Psoas muscle (tissue), 8 donors: ENCODE results near the gene TICAM2. TPM values are rescaled to one million over a fixed set of nuclear protein-coding genes. Genes with fewer than 3 reads are reported as not detected.
A peak's percentile ranks its signal among the peaks of the same experiment; 100 is the strongest.

Source experiments
- ATAC-seq, 4 donors: fragments of 200-7000 bp; cut with Tn5 transposase; one replicate each; pipeline ENCODE4 v1.9.1; 2020; ENCODE audit warnings: moderate library complexity in 3 of 4, mild to moderate bottlenecking in 2 of 4
- DNase-seq, 2 donors: peaks; one replicate each; pipeline ENCODE4 v3.0.0-alpha.2; 2020
- H3K27ac ChIP-seq: fragments of 200-600 bp; one replicate; pipeline ENCODE4 v1.8.0; 2022
- H3K27me3 ChIP-seq, 3 donors: fragments of 200-600 bp in 1 of 3; one replicate each; pipeline versions ENCODE4 v1.6.1 to v1.8.0; 2013 to 2022; ENCODE audit warnings: low read length in 2 of 3, mild to moderate bottlenecking in 2 of 3, moderate library complexity in 1 of 3; ENCODE audit not compliant: insufficient read depth in 3 of 3
- H3K36me3 ChIP-seq, 2 donors: fragments of 200-600 bp in 1 of 2; one replicate each; pipeline versions ENCODE4 v1.6.1 to v1.8.0; 2013 to 2022; ENCODE audit warnings: low read depth in 1 of 2, mild to moderate bottlenecking in 1 of 2, moderate library complexity in 1 of 2; ENCODE audit not compliant: insufficient read depth in 1 of 2
- H3K4me1 ChIP-seq: fragments of 200-600 bp; one replicate; pipeline ENCODE4 v1.8.0; 2022
- H3K4me3 ChIP-seq: fragments of 200-600 bp; one replicate; pipeline ENCODE4 v1.8.0; 2022; ENCODE audit warnings: mild to moderate bottlenecking
- H3K9me3 ChIP-seq: fragments of 200-600 bp; one replicate; pipeline ENCODE4 v1.8.0; 2022
- whole genome bisulfite sequencing, 3 donors: extraction: QIAGEN DNeasy Blood & Tissue Kit; methylation state at CpG; one replicate each; pipeline versions ENCODE4 v1.1.6 to v1.1.7; 2013; 5-methylcytosine and 5-hydroxymethylcytosine counted together
- intact Hi-C, 2 donors: fragments of 100-400 bp; cut with DNase I; formaldehyde crosslinking; loops; one replicate each; pipeline versions ENCODE4 v1.11.0 to v1.14.2; 2022
- polyA plus RNA-seq, 3 donors: library from polyadenylated mRNA; stranded (reverse); fragments of 200-250 nt; gene quantifications; one replicate each; pipeline ENCODE4 v1.2.3, GENCODE V29; 2013
- total RNA-seq, 4 donors: library from RNA; stranded (reverse); fragmentation: NEBNext Ultra II Directional in 2 of 4; extraction: Animal tissue kit (Norgen Biotek cat#: 25700) in 2 of 4; gene quantifications; one replicate each; pipeline versions ENCODE4 v1.2.1 to v1.2.4, GENCODE V29; 2021 to 2023
- TF ChIP-seq, protein P1 (sequence below): fragments of 200-600 bp; IDR thresholded peaks from one replicate; pipeline ENCODE4 v1.8.0; 2022; ENCODE audit warnings: antibody characterized with exemption
- donor health status: healthy with polysubstance abuse.
- donor health status: DM: no; HTN: no; CAD: no; lungs with moderate emphysema.
- donor health status: Bipolar disorder and iron deficiency.
- donor health status: healthy.
- donor health status: DM: yes; HTN: yes; CAD: no.
- donor health status: DM: no; HTN: no; CAD: no.
- donor health status: DM: no; HTN: no; CAD: no.
- donor health status: DM: yes; HTN: yes; CAD: no.

TICAM2 gene
- total and polyA plus RNA-seq, 7 donors: 0.63 to 4.9 (median 1.3) TPM

DNA sequence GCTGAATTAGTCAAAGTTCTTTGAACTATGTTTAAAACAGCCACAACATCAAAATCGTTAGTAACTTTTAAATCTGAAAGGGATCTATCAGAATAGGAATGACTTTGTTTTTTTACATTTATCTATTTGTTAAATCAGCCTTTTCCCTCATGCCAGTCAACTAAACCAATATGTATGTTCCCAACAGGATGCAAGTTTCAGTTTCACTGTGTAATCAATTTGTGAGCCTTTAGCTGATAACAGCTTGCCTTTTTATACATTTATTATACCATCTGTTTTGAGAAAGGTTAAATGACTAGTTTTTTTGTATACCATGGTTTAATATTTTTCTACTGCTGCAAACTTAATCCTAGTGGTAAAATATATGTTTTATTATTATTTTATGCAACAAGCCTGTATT is 14.6 kb upstream of the TICAM2 start:
- ATAC-seq (no peak), DNase-seq (no peak)
- peaks cover 9% of the 10 kb centered on the region for H3K4me1 ChIP-seq
- WGBS, 3 donors: 17 to 45% (median 43%) methylated on average over 1 of the region's 1 CpG
- H3K27ac ChIP-seq: no peak overlapping the region
- intact Hi-C loops: no loop called here
- H3K27me3 ChIP-seq: no peaks in the 10 kb centered on the region
- no peak overlapping the region for H3K4me3 ChIP-seq
- TF ChIP-seq, protein P1, sequence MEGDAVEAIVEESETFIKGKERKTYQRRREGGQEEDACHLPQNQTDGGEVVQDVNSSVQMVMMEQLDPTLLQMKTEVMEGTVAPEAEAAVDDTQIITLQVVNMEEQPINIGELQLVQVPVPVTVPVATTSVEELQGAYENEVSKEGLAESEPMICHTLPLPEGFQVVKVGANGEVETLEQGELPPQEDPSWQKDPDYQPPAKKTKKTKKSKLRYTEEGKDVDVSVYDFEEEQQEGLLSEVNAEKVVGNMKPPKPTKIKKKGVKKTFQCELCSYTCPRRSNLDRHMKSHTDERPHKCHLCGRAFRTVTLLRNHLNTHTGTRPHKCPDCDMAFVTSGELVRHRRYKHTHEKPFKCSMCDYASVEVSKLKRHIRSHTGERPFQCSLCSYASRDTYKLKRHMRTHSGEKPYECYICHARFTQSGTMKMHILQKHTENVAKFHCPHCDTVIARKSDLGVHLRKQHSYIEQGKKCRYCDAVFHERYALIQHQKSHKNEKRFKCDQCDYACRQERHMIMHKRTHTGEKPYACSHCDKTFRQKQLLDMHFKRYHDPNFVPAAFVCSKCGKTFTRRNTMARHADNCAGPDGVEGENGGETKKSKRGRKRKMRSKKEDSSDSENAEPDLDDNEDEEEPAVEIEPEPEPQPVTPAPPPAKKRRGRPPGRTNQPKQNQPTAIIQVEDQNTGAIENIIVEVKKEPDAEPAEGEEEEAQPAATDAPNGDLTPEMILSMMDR: no peak
- H3K9me3 ChIP-seq: no peaks in the 10 kb centered on the region
- peaks cover 3 to 83% of the 10 kb centered on the region in 2 donors for H3K36me3 ChIP-seq

DNA sequence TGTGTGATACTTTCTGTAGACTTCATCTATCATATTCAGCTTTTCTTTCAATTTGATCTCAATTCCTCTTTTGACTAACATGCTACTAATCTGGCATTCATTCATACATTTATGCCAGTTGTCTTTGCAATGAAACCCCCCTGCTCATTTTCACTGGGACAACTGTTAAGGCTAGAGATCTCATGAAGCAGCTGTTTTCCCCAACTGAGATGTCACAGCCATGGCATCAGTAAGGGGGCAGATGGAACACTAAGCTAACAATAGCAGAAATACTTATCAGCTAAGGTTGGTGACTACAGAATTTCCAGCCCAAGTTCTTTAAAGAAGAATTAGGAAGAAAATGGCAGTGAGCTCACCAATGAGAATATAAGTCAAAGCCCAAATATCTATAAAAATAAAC is 14.2 kb upstream of the TICAM2 start:
- H3K4me1 ChIP-seq: peaks cover 5% of the 10 kb centered on the region
- intact Hi-C loops: no loop called here
- H3K9me3 ChIP-seq: no peaks in the 10 kb centered on the region
- no peaks in the 10 kb centered on the region for H3K27me3 ChIP-seq
- H3K27ac ChIP-seq: no peak overlapping the region
- H3K4me3 ChIP-seq: no peak overlapping the region
- DNase-seq: no peak
- ATAC-seq: no peak
- TF ChIP-seq, protein P1: no peak
- peaks cover 3 to 83% of the 10 kb centered on the region in 2 donors for H3K36me3 ChIP-seq

DNA sequence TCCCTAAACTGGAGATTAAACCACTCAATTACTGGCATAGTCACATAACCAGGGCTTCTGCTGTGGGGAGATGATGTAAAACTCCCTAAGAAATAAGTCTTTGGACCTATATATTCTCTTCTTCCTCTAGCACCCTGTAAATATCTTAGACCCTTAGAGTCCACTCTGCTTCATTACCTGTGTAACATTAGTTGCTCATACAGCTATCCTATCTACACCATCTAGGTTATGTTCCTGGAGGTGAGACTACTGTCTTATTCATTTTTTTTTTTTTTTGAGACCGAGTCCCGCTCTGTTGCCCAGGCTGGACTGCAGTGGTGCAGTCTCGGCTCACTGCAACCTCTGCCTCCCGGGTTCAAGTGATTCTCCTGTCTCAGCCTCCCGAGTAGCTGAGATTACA is 9.6 kb upstream of the TICAM2 start:
- Histone ChIP-seq H3K4me3 (no peak overlapping the region), H3K9me3 (no peaks in the 10 kb centered on the region), H3K4me1 (peaks cover 11% of the 10 kb centered on the region), H3K36me3 (peaks cover 0 to 43% of the 10 kb centered on the region in 2 donors), H3K27me3 (no peaks in the 10 kb centered on the region), H3K27ac (no peak overlapping the region)
- DNase-seq (no peak), ATAC-seq (no peak)
- intact Hi-C loops: no loop called here
- 85 to 94% (median 94%) methylated on average over 5 of the region's 5 CpGs for WGBS, 3 donors
- TF ChIP-seq, protein P1: no peak

DNA sequence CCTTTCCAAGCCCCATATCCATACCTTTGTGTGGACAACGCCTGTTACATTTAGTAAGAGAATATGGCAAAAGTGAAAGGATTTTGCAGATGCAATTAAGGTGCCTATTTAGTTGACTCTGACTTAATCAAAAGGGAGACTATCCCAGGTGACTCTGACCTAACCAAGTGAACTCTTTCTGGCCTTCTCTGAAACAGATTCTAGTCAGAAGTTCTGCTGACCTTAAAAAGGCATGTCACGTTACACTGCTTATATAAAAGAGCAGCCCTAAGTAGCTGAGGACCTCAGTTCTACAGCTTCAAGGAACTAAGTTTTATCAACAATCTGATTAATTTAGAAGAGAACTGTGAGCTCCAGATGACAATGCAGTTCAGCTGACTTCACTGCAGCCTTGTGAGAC is 5.7 kb upstream of the TICAM2 start:
- intact Hi-C loops: no loop called here
- ATAC-seq: peak in 3 of 4 donors; percentile 19 to 45 (median 27)

DNA sequence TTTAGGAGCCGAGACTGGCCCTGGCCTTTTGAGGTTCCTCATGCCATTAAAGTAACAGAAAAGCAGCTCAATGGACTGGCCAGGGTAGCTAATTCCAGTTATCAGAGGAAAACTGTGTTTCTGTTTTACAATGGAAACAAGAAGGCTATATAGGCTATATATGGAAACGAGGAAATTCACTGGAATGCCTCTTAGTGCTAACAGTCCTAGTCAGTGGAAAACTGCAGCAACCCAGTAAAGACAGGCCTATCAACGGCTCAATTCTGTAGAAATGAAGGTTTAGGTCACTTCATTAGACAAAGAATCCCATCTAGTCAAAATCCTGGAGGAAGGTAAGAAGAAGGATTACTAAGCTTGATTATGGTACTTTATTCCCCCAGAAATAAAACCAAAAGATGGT is 3.2 kb upstream of the TICAM2 start:
- TF ChIP-seq, protein P1: no peak
- no peak for ATAC-seq
- intact Hi-C loops: no loop called here
- Histone ChIP-seq H3K36me3 (no peaks in the 10 kb centered on the region), H3K27ac (no peak overlapping the region), H3K4me1 (peaks cover 27% of the 10 kb centered on the region), H3K27me3 (no peaks in the 10 kb centered on the region), H3K4me3 (no peak overlapping the region), H3K9me3 (no peaks in the 10 kb centered on the region)
- 84 to 90% (median 90%) methylated on average over 3 of the region's 3 CpGs for WGBS, 3 donors
- DNase-seq: no peak

More for the DNA sequence above, 5.7 kb upstream of the TICAM2 start:
- 63 to 84% (median 75%) methylated on average over 2 of the region's 2 CpGs for WGBS, 3 donors
- Histone ChIP-seq H3K4me1 (peaks cover 16% of the 10 kb centered on the region), H3K27me3 (no peaks in the 10 kb centered on the region), H3K27ac (peak overlapping the region; percentile 13), H3K9me3 (no peaks in the 10 kb centered on the region), H3K4me3 (no peak overlapping the region), H3K36me3 (peaks cover 0 to 9% of the 10 kb centered on the region in 2 donors)
- TF ChIP-seq, protein P1: no peak
- DNase-seq: no peak
